Measurements from ENCODE around the gene TLR7.

TLR7 gene

GRCh38 chrX:12936947-12937346 lies 70.1 kb downstream of the TLR7 start:
- no peak for FAIRE-seq
- no peak for TF ChIP-seq POLR2A (IDR thresholded peaks at IDR 0.05; ENCODE audit: low read depth, low read length)
- DNase-seq (ENCODE audit: insufficient read length) = no peak
